Measurements from ENCODE around the gene FBXO39.
"Not testable (repeated sequence)": the region's sequence is repeated elsewhere in the genome, so short reads cannot be mapped to it uniquely, and the experiment has no call there.

FBXO39 gene

DNA sequence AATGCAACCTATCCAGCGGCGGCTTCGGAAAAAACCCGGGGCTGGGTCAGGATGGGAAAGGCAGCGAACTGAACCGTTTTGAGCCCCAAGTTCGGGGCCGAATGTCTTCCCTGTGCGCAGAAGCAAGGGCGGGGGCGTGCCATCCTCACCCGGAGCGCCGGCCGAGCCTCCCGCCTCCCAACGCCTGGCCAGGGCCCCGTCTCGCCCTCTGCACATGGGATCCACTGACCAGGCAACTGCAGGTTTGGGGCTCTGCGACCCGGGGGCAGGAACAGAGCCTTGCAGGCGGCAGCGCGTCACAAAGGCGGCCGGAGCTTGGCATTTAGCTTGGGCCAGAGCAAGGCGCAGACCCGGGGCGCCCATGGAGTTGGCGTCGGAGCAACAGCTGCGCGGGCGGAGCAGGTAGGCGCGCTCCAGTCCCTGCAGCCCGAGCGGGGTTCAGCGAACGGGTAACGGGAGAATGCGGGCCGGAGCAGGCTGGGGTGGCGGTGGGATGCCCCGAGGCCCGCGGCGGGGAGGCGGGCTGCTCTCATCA lies at the start of gene FBXO39:
Gene FBXO39 (plus strand): TSS at position 345 of the 535 bp plus-strand sequence. CDS start 3,654 bp downstream, outside the sequence.
- DNase-seq, result no peak

DNA sequence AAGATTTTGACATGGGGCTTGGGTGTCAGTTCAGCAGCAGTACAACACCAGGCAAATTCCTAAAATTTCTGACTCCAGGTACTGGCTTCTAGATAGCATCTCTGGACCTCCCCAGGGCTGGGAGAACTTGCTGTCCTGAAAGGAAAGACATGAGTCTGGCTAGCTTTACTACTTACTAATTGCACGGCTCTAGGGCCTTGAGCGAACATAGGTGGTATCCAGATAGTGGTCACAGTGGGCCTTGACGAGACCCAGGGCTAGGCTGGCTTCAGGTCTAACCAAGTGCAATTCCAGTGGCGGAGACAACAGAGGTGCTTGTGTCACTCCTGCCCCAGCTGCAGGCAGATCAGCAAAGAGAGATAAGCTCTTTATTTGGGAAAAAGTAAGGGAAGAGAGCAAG lies 46.5 kb upstream of the FBXO39 start:
- DNase-seq, result no peak

DNA sequence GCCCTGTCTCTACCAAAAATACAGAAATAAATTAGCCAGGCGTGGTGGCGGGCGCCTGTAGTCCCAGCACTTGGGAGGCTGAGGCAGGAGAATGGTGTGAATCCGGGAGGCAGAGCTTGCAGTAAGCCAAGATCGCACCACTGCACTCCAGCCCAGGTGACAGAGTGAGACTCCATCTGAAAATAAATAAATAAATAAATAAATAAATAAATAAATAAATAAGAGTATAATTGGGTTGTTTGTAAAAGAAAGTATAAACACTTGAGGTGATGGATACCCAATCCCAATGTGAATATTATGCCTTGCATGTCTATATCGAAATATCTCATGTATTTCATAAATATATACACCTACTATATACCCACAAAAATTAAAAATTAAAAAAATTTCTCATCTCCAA lies 29.4 kb upstream of the FBXO39 start:
- DNase-seq, result not testable (repeated sequence)

DNA sequence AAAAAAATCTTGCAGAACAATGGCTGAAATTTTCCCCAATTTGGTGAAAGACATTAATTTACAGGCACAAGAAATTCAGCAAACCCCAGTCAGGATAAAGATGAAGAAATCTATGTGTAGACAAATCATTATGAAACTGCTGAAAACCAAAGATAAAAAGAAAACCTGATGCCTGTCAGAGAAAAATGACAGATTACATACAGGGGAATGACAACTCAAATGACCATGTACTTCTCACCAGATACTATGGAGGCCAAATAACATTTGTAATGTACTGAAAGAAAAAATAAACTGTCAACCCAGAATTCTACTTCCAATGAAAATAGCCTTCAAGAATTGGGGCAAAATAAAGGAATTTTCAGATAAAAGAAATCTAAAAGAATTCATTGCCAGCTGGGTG lies 27.4 kb upstream of the FBXO39 start:
- DNase-seq, result no peak

DNA sequence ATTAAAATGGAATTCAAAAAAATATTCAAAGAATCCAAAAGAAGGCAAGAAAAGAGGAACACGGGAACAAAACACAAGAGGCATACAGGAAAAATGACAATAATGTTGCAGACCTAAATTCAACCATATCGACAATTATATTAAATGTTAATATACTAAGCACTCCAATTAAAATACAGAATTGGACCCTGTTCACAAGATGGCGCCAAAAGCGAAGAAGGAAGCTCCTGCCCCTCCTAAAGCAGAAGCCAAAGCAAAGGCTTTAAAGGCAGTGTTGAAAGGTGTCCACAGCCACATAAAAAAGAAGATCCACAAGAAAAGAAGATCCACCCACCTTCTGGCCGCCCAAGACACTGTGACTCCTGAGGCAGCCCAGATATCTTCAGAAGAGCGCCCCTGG lies 26.5 kb upstream of the FBXO39 start:
- DNase-seq, result no peak

DNA sequence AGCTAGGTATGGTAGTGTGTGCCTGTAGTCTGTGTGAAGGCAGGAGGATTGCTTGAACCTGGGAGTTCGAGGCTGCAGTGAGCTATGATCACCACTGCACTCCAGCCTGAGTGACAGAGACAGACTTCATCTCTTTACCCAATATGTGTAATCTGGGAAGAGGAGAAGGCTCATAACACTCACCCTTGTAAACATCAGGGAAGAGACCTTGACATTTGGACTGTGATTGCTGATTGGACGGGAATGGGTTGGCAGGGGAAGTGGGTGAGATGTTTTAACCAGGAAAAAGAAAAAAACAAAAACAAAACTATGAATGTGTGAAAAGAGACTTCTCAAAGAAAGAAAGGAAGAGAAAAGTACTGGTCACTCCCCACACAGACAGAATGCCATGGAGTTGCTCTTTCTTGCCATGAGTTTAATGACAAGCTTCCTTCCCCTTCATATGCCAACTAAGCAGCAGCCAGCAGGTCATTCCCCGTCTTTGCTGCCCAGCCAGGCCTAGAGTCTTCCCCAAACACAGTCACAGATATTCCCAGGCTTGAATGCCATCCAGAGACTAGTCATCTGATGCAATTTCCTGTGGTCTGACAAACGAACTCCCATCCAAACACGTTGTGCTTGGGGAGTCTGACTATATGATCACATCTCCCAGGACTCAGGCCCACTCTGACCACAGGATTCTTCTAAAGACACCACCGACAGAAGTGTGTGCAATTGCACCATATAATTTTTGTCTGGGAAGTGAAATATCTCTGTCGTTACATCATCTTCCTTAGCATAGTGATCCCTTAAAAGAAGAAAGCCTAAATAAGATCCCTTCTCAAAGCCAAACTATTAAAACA lies 23.7 kb upstream of the FBXO39 start:
- peak in 5 of 56 donors; percentile 2 to 23 (median 9) for DNase-seq

DNA sequence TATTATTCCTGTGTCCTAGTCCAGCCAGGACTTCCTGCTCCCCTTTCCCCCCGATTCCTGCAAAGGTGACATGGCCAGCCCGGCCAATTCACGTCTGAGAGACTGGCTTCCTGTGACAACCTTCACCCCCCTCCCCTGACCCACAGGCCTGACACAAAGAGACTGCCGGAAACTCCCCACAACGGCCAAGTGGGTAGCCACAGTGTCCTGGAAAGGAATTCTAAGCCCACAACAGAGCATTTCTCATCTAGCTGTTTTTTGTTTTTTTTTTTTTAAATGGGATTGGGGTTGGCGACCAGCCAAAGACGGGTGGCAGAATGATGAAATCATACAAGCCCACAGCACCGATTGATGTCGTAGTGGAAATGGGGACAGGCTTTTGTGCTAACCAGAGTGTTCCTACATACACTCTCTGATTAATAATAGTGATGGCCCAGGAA lies 23.0 kb upstream of the FBXO39 start:
- peak in 18 of 56 donors; percentile 4 to 44 (median 22) for DNase-seq

DNA sequence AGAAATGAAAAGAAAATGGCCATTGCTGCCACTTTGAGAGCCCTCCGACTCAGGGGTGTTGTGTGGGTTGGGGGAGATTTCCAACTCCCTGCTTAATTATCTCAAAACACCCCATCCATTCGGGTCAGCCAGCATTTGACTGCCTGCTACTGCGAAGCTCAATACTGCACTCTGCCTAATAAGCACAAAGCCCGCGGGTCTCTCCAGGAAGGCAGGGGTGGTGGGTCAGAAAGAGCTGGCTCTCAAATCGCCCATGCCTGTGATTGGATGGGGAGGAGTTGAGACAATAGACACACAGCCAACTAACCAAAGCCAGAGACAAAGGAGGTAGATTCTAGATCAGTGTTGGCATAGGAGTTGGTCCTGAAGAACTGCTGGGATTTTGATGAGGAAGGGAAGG lies 22.5 kb upstream of the FBXO39 start:
- DNase-seq, result no peak

DNA sequence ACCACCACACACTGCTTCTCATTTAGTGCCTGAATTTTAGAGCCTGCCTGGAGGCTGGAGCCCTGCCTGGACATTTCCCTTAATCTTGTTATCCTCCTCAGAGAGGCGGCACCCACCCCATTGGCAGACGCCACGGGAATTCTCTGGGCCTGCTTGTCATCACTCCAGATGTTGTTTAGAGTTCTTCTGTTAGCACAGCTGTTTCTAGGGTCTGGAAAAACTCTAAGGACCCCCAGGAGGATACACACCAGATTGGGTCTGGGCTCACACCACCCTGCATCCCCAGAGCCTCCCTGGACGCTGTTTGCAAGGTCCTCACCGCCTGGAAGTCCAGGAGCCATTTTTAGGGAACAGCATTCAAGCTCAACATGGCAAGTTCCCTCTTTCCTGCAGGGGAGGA lies 20.7 kb upstream of the FBXO39 start:
- no peak for DNase-seq

DNA sequence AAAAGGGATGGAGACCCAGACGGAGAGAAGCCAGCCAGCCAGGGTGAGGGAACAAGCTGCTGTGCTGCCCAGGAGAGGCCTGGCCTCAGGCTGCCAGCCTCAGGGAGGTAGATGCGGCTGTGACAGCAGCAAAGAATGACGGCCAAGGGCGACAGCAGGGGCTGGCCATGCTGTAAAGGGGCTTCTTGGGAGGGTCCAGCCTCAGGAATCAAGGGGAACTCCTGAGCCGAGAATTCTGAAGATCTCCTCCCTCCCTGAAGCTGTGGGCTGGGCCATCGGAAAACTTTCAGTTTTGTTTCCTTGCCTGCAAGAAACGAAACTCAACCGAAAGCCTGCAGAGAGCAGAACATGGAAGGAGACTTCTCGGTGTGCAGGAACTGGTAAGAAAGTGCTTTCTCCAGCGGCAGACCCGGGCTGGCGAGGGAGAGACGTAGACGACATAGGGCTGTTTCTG lies 20.3 kb upstream of the FBXO39 start, which contains the start of gene XAF1:
Gene XAF1 (plus strand): TSS at position 316 of the 454 bp plus-strand sequence. CDS start 33 bp downstream, at position 349.
- peak in 8 of 56 donors; percentile 9 to 39 (median 15) for DNase-seq

DNA sequence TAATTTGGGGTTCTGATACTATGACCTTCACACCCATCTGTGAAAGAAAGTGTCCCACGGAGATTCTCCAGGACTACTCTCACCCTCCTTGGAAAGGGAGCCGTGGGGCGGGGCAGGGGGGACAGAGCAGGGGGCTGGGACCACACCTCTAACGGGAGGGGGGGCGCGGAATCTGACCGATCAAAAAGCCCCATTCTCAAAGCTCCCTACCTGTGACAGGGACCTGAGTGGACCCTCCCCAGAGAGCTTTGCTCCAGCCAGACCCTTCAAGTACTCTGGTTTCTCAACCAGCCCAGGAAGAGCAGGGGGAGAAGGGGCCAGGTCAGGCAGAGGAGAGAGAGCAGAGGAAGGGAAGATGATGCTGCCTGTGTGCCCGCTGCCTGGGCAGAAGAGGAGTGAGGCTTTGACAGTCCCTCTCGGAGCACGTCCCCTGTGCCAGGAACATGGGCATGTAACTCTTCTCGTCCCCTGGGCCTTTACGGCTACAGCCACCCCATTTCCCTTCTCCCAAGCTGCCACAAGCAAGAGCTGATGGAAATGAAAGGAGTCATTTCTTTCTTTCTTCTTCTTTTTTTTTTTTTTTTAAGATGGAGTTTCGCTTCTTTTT lies 19.5 kb upstream of the FBXO39 start:
- no peak for DNase-seq

DNA sequence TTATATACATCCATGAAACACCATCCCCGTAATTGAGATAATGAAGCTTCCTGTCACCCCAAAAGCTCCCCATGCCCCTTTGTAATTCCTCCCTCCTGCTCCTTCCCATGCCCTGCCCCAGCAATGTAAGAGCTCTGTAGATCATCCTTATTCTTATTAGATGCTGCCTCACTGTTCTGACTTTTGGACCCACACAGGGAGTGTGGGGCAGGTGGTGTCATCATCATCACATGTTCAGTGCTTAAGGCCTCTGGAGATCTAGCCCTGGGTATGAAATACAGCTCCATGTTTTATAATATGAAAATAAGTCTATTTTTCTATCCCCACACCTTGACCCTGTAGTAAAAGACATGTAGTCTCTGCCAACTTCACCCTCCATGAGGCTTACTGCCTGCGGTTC lies 18.3 kb upstream of the FBXO39 start:
- no peak for DNase-seq

DNA sequence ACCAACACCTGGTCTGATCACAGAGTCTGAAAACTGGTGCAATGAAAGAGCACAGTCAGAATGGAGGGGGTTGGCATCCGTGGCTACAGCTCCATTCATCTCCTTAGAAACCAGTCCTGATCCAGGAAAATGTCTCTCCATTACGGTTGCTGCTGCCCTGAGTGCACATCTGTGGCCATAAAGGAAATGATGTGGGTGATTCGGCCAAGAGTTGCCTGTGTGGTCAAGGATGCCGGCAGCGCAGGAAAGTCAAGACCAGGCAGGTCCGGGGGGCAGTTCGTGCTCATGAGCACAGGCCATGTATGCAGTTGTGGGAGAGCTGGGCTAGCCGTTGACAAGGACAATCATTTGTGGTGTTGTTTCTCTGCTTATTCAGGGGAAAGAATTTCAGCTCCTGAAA lies 14.2 kb upstream of the FBXO39 start:
- DNase-seq, result peak in 1 of 56 donors; percentile 7

DNA sequence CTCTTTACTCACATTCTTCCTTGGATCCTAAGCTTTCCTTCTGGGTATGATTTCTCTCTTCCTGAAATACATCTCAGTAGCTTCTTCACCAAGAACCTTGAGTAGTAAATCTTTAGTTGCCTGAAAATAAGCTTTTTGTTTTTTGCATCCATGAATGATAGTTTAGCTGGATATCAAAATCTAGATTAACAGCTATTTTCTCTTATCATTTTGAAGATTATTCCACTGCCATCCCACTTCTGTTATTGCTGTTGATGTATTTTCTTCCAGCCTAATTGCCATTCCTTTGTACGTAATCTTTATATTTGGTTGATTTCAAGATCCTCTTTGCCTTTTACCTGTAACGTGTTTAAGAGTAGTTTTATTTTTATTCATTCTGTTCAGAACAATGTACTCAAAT lies 7.6 kb upstream of the FBXO39 start:
- no peak for DNase-seq

DNA sequence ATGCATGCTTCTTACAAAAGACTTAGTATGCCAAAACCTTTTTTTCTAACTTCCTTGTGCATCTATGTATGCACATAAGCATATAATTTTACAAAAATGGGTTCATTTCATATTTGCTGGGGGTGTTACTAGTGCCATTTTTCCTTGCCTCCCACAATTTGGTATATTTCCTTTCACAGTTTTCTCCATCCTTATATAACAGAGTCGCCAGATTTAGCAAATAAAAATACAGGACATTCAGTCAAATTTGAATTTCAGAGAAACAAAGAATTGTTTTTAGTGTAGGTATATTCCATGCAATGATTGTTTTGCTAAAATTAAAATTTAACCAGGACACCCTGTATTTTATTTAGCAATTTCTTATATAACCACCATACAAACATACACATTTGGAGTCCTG lies 4.0 kb upstream of the FBXO39 start:
- no peak for DNase-seq

DNA sequence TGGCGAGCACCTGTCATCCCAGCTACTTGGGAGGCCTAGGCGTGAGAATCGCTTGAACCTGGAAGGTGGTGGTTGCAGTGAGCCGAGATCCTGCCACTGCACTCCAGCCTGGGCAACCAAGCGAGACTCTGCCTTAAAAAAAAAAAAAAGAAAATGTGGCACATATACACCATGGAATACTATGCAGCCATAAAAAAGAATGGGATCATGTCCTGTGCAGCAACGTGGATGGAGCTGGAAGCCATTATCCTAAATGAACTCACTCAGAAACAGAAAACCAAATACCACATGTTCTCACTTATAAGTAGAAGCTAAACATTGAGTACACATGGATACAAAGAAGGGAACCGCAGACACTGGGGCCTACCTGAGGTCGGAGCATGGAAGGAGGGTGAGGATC lies 1.1 kb upstream of the FBXO39 start:
- not testable (repeated sequence) for DNase-seq

DNA sequence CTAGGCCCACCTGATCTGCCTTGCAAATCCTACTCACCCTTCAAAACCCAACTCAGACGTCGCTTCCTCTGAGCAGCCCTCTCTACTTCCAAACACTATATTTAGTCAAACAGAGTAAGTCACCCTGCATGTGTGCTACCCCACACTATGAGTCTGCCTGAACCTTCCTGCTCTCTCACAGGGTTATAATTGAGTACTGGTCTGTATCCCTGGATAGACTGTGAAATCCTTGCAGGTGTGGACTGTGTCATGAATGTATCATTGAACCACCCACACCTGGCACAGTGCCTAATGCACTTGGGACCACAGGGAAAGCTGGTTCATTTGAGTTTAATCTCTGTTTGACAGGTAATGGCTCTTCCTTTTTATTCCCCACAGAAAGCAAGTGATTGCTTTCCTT lies 3.4 kb downstream of the FBXO39 start:
- no peak for DNase-seq

DNA sequence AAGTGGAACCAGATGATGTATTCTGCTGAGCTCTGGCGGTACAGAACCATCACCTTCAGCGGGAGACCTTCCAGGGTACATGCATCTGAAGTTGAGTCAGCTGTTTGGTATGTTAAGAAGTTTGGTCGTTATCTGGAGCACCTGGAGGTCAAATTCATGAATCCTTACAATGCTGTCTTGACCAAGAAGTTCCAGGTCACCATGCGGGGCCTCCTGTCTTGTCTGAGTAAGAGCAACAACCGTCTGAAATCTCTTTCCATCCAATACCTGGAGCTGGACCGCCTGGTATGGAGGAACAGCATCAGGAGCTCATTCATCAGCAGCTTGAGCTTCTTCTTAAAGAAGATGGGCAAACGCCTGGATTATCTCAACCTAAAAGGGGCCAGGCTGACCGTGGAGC lies 4.0 kb downstream of the FBXO39 start:
- DNase-seq, result no peak

DNA sequence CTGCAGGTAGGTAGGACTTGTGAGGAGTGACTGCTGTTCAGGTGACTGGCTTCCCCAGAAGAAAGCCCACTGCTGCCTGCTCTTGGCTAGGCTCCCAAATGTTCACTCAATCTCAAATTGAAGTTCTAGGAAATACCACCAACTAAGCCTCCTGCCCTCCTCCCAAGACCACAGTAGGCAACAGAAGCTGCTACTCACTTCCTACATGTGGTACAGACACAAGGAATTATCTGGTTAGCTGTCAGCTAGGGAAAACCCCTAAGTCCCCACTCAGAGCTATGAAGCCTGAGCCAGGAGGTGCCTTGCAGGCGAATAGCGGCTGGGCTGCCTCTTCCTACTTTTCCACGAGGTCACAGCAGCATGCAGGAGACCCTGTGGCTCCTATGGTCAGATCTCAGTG lies 4.9 kb downstream of the FBXO39 start:
- no peak for DNase-seq

DNA sequence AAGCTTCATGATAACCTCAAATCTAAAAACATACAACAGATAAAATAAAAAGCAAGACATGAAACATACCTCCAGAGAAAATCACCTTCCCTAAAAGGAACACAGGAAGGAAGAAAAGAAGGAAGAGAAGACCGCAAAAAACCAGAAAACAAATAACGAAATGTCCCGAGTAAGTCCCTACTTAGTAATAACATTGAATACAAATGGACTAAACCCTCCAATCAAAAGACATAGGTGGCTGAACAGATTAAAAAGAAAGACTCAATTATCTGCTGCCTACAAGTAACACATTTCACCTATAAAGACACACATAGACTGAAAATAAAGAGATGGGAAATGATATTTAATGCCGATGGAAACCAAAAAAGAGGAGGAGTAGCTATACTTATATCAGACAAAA lies 6.2 kb downstream of the FBXO39 start:
- no peak for DNase-seq

DNA sequence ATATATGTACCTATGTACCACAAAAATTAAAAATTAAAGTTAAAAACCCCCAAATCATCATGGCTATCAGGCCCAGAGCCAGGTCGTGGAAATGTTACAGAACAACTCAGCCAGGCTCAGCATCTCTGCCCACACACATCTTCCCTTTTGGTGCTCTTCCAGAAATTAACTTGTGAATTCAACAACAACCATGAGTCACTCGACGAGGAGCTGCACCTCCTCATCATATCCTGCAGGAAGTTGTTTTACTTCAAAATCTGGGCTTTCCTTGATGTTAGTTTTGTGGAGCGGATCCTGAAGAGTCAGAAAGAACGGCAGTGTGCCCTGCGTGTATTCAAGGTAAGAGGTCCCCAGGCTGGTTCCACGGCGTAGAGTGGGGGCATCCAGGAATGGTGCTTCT lies 10.6 kb downstream of the FBXO39 start:
- peak in 5 of 56 donors; percentile 2 to 15 (median 7) for DNase-seq

DNA sequence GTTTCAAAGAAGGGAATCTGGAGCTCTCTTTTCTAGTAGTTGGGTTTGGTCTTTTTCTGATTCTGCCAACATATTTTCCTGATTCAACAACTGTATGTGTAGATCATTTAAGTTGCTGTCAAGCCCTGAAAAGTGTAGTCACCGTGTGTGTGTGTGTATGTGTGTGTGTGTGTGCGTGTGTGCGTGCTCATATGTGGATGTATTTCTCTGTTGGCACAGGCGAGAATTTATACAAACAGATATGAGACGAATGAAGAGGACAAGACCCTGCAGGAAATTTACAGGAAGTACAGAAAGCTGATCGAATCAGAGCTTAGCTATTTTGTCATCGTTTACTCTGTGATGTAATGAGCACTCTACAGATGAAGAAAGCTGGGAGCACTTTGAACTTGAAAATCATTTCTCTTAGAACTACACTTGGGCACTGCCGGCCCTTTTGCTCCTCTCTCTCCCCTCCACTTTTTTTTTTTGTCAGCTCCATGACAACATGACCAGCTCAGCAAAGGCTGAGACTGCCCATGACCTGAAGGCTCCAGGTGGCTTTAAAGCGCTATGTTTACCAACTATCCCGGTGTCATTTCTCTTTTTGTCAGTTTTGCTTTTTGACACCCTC lies 11.2 kb downstream of the FBXO39 start:
- no peak for DNase-seq

Data from nucleus accumbens (tissue), 56 donors.